Naive thymus-derived CD8-positive, alpha-beta T cell (primary cell): ENCODE measurements around the gene PSPN. TPM values are rescaled to one million over a fixed set of nuclear protein-coding genes. Genes with fewer than 3 reads are reported as not detected.
A peak's percentile ranks its signal among the peaks of the same experiment; 100 is the strongest.

ENCODE experiments used
- ATAC-seq, 2 donors: fragments of 150-1000 bp; cut with Tn5 transposase in 1 of 2; sonication (Bioruptor Pico), chemical (Tn5 transposase) in 1 of 2; 1 replicate in 1 of 2; 2 replicates in 1 of 2; pipeline ENCODE4 v1.10.0; 2021; ENCODE audit warnings: mild to moderate bottlenecking in 2 of 2, moderate library complexity in 2 of 2
- POLR2A ChIA-PET: fragments of 350-600 bp; sonication (Branson Sonifier 250); formaldehyde crosslinking; loops from one replicate; lab custom pipeline; 2021; ENCODE audit warnings: antibody characterized with exemption; lab: Charles Lee
- DNase-seq, 10 donors: peaks; one replicate each; pipeline versions ENCODE4 v3.0.0 to v3.0.0-alpha.2; 2020 to 2022
- H3K27ac Mint-ChIP-seq, 10 donors: one replicate each; pipeline ENCODE4 v1.8.0; 2020 to 2022; ENCODE audit warnings: mild to moderate bottlenecking in 10 of 10, mixed read lengths in 10 of 10, moderate library complexity in 4 of 10, inconsistent platforms in 1 of 10
- H3K27me3 Mint-ChIP-seq, 5 donors: one replicate each; pipeline ENCODE4 v1.8.0; 2021 to 2022; ENCODE audit warnings: mixed read lengths in 5 of 5
- H3K36me3 Mint-ChIP-seq, 3 donors: one replicate each; pipeline ENCODE4 v1.8.0; 2020 to 2022; ENCODE audit warnings: mixed read lengths in 3 of 3, mild to moderate bottlenecking in 2 of 3, inconsistent platforms in 1 of 3
- H3K4me1 Mint-ChIP-seq, 4 donors: one replicate each; pipeline ENCODE4 v1.8.0; 2021 to 2022; ENCODE audit warnings: mixed read lengths in 4 of 4
- H3K4me3 Mint-ChIP-seq, 10 donors: one replicate each; pipeline ENCODE4 v1.8.0; 2020 to 2022; ENCODE audit warnings: mild to moderate bottlenecking in 10 of 10, mixed read lengths in 10 of 10, moderate library complexity in 6 of 10, inconsistent platforms in 1 of 10
- H3K9me3 Mint-ChIP-seq, 9 donors: one replicate each; pipeline ENCODE4 v1.8.0; 2020 to 2022; ENCODE audit warnings: mixed read lengths in 9 of 9, mild to moderate bottlenecking in 3 of 9, inconsistent platforms in 1 of 9, moderate library complexity in 1 of 9
- microRNA-seq: library from miRNA; unstranded; fragments of <30 nt; microRNA quantifications from one replicate; pipeline ENCODE4 v1.2.0, GENCODE V29; 2022; ENCODE audit warnings: borderline microRNAs expressed
- polyA plus RNA-seq, 3 donors: library from polyadenylated mRNA; unstranded; fragments of 300-500 nt; fragmentation: Illumina TruSeq; gene quantifications; one replicate each; pipeline ENCODE4 v1.2.3, GENCODE V29; 2021
- total RNA-seq, 8 experiments: library from RNA in 2 of 8; stranded (reverse) in 2 of 8; gene quantifications; one replicate each; pipeline ENCODE4 v1.2.3 and lab custom pipeline; 2021 to 2026

The PSPN gene
- total and polyA plus RNA-seq, 5 experiments from 2014 or later: 0.50 to 3.7 (median 1.2) TPM

DNA sequence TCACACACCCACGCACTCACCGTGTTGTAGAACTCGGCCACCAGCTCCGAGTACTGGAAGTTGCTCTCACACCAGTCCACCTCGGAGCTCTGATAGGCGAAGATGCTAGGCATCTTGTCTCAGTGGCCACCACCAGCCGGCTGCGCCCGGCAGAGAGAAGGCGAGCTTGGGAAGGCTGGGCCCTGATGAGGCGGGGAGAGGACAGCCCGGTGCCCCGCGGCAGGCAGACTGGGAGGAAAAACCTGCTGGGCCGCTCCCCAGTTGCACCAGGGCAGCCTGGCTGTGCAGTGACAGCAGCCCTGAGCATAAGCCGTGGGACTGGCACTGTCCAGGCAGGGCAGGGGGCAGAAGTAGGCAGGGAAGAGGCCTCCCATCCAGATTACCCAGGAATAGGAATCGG is 42.3 kb downstream of the PSPN start, which contains the start of gene ACER1:
TSS of gene ACER1 (minus strand) at position 174 of the 400 bp plus-strand sequence. CDS start at position 113, 61 bp downstream.
- DNase-seq (no peak), ATAC-seq (no peak)
- POLR2A ChIA-PET: no interaction called here
- Mint-ChIP-seq H3K36me3 (peaks cover 0 to 3% (median 0%) of the 10 kb centered on the region in 3 donors), H3K27ac (peak within 1 kb of the TSS in 1 of 10 donors; percentile 21), H3K4me1 (no peaks in the 10 kb centered on the region), H3K27me3 (no peaks in the 10 kb centered on the region), H3K9me3 (no peaks in the 10 kb centered on the region), H3K4me3 (no peak within 1 kb of the TSS)

DNA sequence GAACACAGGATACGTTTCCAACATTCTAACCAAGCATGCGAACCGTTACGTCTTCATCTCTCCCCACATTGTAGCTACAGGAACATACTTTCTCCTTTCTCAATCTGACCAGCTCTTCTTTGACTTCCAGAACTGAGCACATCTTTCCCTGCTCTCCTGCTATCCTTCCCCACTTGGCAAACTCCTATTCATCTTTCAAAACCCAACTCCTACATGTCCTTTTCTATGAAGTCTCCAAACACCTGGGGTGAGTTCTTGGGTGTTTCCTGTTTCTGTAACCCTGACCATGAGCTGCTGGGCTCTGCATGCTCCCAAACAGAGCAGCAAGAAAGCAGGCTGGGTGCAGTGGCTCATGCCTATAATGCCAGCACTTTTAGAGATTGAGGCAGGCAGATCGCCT is 48.9 kb downstream of the PSPN start:
- POLR2A ChIA-PET: no interaction called here
- Mint-ChIP-seq H3K4me3 (no peak overlapping the region), H3K4me1 (peaks cover 0 to 10% (median 9%) of the 10 kb centered on the region in 4 donors), H3K27me3 (no peaks in the 10 kb centered on the region), H3K36me3 (peaks cover 0 to 3% (median 2%) of the 10 kb centered on the region in 3 donors), H3K9me3 (peaks cover 0 to 4% (median 0%) of the 10 kb centered on the region in 9 donors), H3K27ac (peak overlapping the region in 2 of 10 donors; percentile 17 to 18)
- no peak for ATAC-seq
- DNase-seq: no peak

- peaks cover 0 to 5% (median 2%) of the 10 kb centered on the region in 3 donors for H3K36me3 Mint-ChIP-seq
- POLR2A ChIA-PET: no interaction called here
- H3K4me1 Mint-ChIP-seq: peaks cover 0 to 10% (median 9%) of the 10 kb centered on the region in 4 donors
- H3K27me3 Mint-ChIP-seq: no peaks in the 10 kb centered on the region
- peaks cover 0 to 4% (median 0%) of the 10 kb centered on the region in 9 donors for H3K9me3 Mint-ChIP-seq
- H3K4me3 Mint-ChIP-seq: no peak overlapping the region
- no peak overlapping the region for H3K27ac Mint-ChIP-seq
- ATAC-seq (no peak), DNase-seq (no peak)
These were observed 50.1 kb downstream of the PSPN start for GRCh38 chr19:6325614-6326013.

Small RNAs within 50 kb of the gene (microRNA-seq; reads per million reads assigned to microRNA genes)
- gene MIR3940 (3.4 reads per million, percentile 4 among the genes with 10 or more reads in this experiment), gene MIR6790 (not detected), gene MIR6885 (not detected)

Other genes starting within 250 kb of the PSPN start
- not detected for gene ACSBG2, start 240.3 kb downstream of the PSPN start, total RNA-seq
- under 1 TPM in 1 of 3 donors, not detected in 2; 0.07 TPM for gene ACSBG2, start 240.3 kb downstream of the PSPN start, polyA plus RNA-seq
- gene MLLT1, start 96.0 kb downstream of the PSPN start, total RNA-seq: 10 to 100 TPM; 37.7 to 41.7 TPM
- gene MLLT1, start 96.0 kb downstream of the PSPN start, polyA plus RNA-seq: 1 to 10 TPM in 2 of 3 donors, under 1 TPM in 1; 0.68 to 2.7 (median 1.2) TPM
- 1 to 10 TPM in 1 of 2 experiments, under 1 TPM in 1; 0.91 to 1.1 TPM for gene ACER1, start 42.3 kb downstream of the PSPN start, total RNA-seq
- 1 to 10 TPM; 1.4 to 2.6 (median 2.3) TPM for gene ACER1, start 42.3 kb downstream of the PSPN start, polyA plus RNA-seq
- gene CLPP, start 14.4 kb downstream of the PSPN start, total RNA-seq: 10 to 100 TPM; 73.0 to 74.4 TPM
- gene CLPP, start 14.4 kb downstream of the PSPN start, polyA plus RNA-seq: 100 to 1,000 TPM; 142 to 197 (median 148) TPM
- gene ALKBH7, start 3.1 kb downstream of the PSPN start, total RNA-seq: 10 to 100 TPM; 73.7 TPM
- gene ALKBH7, start 3.1 kb downstream of the PSPN start, polyA plus RNA-seq: 100 to 1,000 TPM; 130 to 162 (median 144) TPM
- gene GTF2F1, start 17.2 kb upstream of the PSPN start, total RNA-seq: 10 to 100 TPM; 54.1 to 64.8 TPM
- 10 to 100 TPM; 16.3 to 30.1 (median 20.6) TPM for gene GTF2F1, start 17.2 kb upstream of the PSPN start, polyA plus RNA-seq
- 100 to 1,000 TPM; 159 to 167 TPM for gene KHSRP, start 48.9 kb upstream of the PSPN start, total RNA-seq
- 10 to 100 TPM; 14.5 to 26.2 (median 14.7) TPM for gene KHSRP, start 48.9 kb upstream of the PSPN start, polyA plus RNA-seq
- gene SLC25A41, start 57.8 kb upstream of the PSPN start, total RNA-seq: under 1 TPM; 0.62 to 0.96 TPM
- gene SLC25A41, start 57.8 kb upstream of the PSPN start, polyA plus RNA-seq: under 1 TPM in 1 of 3 donors, not detected in 2; 0.38 TPM
- 10 to 100 TPM; 19.0 to 24.5 TPM for gene SLC25A23, start 83.9 kb upstream of the PSPN start, total RNA-seq
- gene SLC25A23, start 83.9 kb upstream of the PSPN start, polyA plus RNA-seq: 10 to 100 TPM; 14.6 to 29.6 (median 15.9) TPM
- 10 to 100 TPM in 1 of 2 experiments, 1 to 10 TPM in 1; 8.5 to 10.5 TPM for gene CRB3, start 88.3 kb upstream of the PSPN start, total RNA-seq
- 1 to 10 TPM; 4.3 to 5.8 (median 5.7) TPM for gene CRB3, start 88.3 kb upstream of the PSPN start, polyA plus RNA-seq
- gene DENND1C, start 105.9 kb upstream of the PSPN start, total RNA-seq: 100 to 1,000 TPM; 105 to 110 TPM
- gene DENND1C, start 105.9 kb upstream of the PSPN start, polyA plus RNA-seq: 100 to 1,000 TPM in 1 of 3 donors, 10 to 100 TPM in 2; 35.4 to 106 (median 67.7) TPM
- gene TUBB4A, start 126.4 kb upstream of the PSPN start, total RNA-seq: 1 to 10 TPM; 7.6 to 8.8 TPM
- gene TUBB4A, start 126.4 kb upstream of the PSPN start, polyA plus RNA-seq: 1 to 10 TPM; 2.8 to 7.3 (median 5.2) TPM
- gene TNFSF9, start 155.1 kb upstream of the PSPN start, total RNA-seq: 1 to 10 TPM in 1 of 2 experiments, under 1 TPM in 1; 0.30 to 1.0 TPM
- under 1 TPM in 2 of 3 donors, not detected in 1; 0.25 to 0.54 TPM for gene TNFSF9, start 155.1 kb upstream of the PSPN start, polyA plus RNA-seq
- gene CD70, start 215.2 kb upstream of the PSPN start, total RNA-seq: not detected
- under 1 TPM in 1 of 3 donors, not detected in 2; 0.90 TPM for gene CD70, start 215.2 kb upstream of the PSPN start, polyA plus RNA-seq